ENCODE data around the gene PRKCD. TPM values are rescaled to one million over a fixed set of nuclear protein-coding genes. Genes with fewer than 3 reads are reported as not detected.

The PRKCD gene
- total RNA-seq, 2 donors from 2014 or later, result 34.1 to 36.3 TPM

- peak; percentile 93 for DNase-seq (ENCODE audit: low spot score)
- intact Hi-C loops (cut with DNase I), result no loop called here
These were observed 5.8 kb downstream of the PRKCD start for GRCh38 chr3:53166781-53167291.

- intact Hi-C loops (cut with DNase I), result no loop called here
- DNase-seq (ENCODE audit: low spot score), result no peak
These were observed 6.6 kb downstream of the PRKCD start for GRCh38 chr3:53167418-53168174.

- DNase-seq (ENCODE audit: low spot score), result no peak
- intact Hi-C loops (cut with DNase I), result no loop called here
These were observed 7.3 kb downstream of the PRKCD start for GRCh38 chr3:53168175-53168923.

GRCh38 chr3:53169045-53169831 is 8.2 kb downstream of the PRKCD start:
- intact Hi-C loops (cut with DNase I), result no loop called here

GRCh38 chr3:53169832-53170324 is 8.9 kb downstream of the PRKCD start:
- intact Hi-C loops (cut with DNase I), result no loop called here

More at GRCh38 chr3:53169045-53169831, 8.2 kb downstream of the PRKCD start:
- DNase-seq (ENCODE audit: low spot score), result no peak

GRCh38 chr3:53170325-53171063 is 9.5 kb downstream of the PRKCD start:
- intact Hi-C loops (cut with DNase I), result no loop called here
- DNase-seq (ENCODE audit: low spot score), result no peak

More at GRCh38 chr3:53169832-53170324, 8.9 kb downstream of the PRKCD start:
- DNase-seq (ENCODE audit: low spot score), result no peak

GRCh38 chr3:53171064-53171418 is 10.0 kb downstream of the PRKCD start:
- intact Hi-C loops (cut with DNase I), result no loop called here
- no peak for DNase-seq (ENCODE audit: low spot score)

GRCh38 chr3:53171827-53172505 is 11.0 kb downstream of the PRKCD start:
- intact Hi-C loops (cut with DNase I), result no loop called here
- no peak for DNase-seq (ENCODE audit: low spot score)

GRCh38 chr3:53173107-53173506 is 12.1 kb downstream of the PRKCD start:
- intact Hi-C loops (cut with DNase I), result no loop called here
- DNase-seq (ENCODE audit: low spot score), result no peak

- intact Hi-C loops (cut with DNase I), result no loop called here
- DNase-seq (ENCODE audit: low spot score), result no peak
These were observed 13.6 kb downstream of the PRKCD start for GRCh38 chr3:53174346-53175250.

GRCh38 chr3:53175613-53176540 is 14.9 kb downstream of the PRKCD start:
- no peak for DNase-seq (ENCODE audit: low spot score)
- intact Hi-C loops (cut with DNase I), result no loop called here

- no peak for DNase-seq (ENCODE audit: low spot score)
- intact Hi-C loops (cut with DNase I), result no loop called here
These were observed 17.2 kb downstream of the PRKCD start for GRCh38 chr3:53178246-53178645.

GRCh38 chr3:53179580-53179979 is 18.6 kb downstream of the PRKCD start:
- DNase-seq (ENCODE audit: low spot score), result no peak
- intact Hi-C loops (cut with DNase I), result no loop called here

- intact Hi-C loops (cut with DNase I), result no loop called here
- no peak for DNase-seq (ENCODE audit: low spot score)
These were observed 19.5 kb downstream of the PRKCD start for GRCh38 chr3:53180305-53181023.

- intact Hi-C loops (cut with DNase I), result no loop called here
- DNase-seq (ENCODE audit: low spot score), result no peak
These were observed 20.0 kb downstream of the PRKCD start for GRCh38 chr3:53181024-53181371.

- intact Hi-C loops (cut with DNase I), result no loop called here
- DNase-seq (ENCODE audit: low spot score), result no peak
These were observed 20.5 kb downstream of the PRKCD start for GRCh38 chr3:53181528-53181927.
